Measurements from ENCODE around the gene C20orf141.

DNA sequence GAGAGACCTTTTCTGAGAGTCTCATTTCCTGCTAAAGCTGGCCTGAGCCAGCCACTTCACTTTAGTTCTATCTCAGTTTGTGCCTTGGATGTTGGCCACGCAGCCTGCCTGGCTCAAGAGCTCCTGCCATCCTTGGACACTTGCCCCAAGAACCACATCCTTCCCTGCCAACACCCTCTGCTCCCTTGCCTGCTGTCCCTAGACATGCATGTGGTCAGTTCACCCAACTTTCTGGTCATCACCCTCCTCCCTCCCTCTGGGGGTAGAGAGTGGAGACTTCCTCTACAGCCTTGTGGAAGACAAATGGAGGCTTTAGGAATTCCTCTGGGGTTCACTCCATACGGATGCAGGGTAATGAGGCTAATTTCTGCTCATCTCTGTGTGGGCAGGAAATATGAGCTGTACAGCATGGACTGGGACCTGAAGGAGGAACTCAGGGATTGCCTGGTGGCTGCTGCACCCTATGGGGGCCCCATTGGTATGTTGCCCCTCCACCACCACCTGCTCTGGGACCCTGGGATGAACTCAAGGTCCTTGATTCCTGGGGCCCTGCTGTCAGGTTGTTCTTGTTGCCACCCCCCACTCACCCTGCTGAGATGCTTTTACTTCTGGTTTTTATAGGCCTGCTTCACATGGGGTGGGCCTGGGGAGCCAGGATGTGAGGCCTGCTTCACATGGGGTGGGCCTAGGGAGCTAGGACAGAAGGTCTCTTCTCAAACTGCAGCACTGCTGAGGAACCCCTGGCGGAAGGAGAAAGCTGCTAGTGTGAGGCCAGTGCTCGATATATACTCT is 44.7 kb downstream of the C20orf141 start:
- no peak for TF ChIP-seq EZH2 (IDR thresholded peaks at IDR 0.05; ENCODE audit: borderline replicate concordance, low read length)
- TF ChIP-seq, protein P1, sequence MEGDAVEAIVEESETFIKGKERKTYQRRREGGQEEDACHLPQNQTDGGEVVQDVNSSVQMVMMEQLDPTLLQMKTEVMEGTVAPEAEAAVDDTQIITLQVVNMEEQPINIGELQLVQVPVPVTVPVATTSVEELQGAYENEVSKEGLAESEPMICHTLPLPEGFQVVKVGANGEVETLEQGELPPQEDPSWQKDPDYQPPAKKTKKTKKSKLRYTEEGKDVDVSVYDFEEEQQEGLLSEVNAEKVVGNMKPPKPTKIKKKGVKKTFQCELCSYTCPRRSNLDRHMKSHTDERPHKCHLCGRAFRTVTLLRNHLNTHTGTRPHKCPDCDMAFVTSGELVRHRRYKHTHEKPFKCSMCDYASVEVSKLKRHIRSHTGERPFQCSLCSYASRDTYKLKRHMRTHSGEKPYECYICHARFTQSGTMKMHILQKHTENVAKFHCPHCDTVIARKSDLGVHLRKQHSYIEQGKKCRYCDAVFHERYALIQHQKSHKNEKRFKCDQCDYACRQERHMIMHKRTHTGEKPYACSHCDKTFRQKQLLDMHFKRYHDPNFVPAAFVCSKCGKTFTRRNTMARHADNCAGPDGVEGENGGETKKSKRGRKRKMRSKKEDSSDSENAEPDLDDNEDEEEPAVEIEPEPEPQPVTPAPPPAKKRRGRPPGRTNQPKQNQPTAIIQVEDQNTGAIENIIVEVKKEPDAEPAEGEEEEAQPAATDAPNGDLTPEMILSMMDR (IDR thresholded peaks at IDR 0.05; ENCODE audit: low read length), result no peak
